Superior temporal gyrus (tissue), 1 donor: Measurements from ENCODE around the gene XPOT.
A peak's percentile ranks its signal among the peaks of the same experiment; 100 is the strongest.
"Not testable (repeated sequence)": the region's sequence is repeated elsewhere in the genome, so short reads cannot be mapped to it uniquely, and the experiment has no call there.

Experiments used
- DNase-seq: peaks from one replicate; pipeline ENCODE4 v3.0.0-alpha.2; 2016; ENCODE audit errors: extremely low spot score

Gene XPOT

GRCh38 chr12:64403707-64404469 lies at the start of gene XPOT:
Gene XPOT (plus strand): TSS chr12:64404392. CDS start chr12:64410036, 5,644 bp downstream.
- DNase-seq: peak; percentile 93

- not testable (repeated sequence) for DNase-seq
Measured at GRCh38 chr12:64356209-64356608, 48.0 kb upstream of the XPOT start.

GRCh38 chr12:64361173-64361572 lies 43.0 kb upstream of the XPOT start:
- DNase-seq: not testable (repeated sequence)

GRCh38 chr12:64362721-64363305 lies 41.4 kb upstream of the XPOT start:
- DNase-seq: no peak

GRCh38 chr12:64383675-64384074 lies 20.5 kb upstream of the XPOT start:
- DNase-seq: no peak

- no peak for DNase-seq
Measured at GRCh38 chr12:64385019-64385418, 19.2 kb upstream of the XPOT start.

- DNase-seq: no peak
Measured at GRCh38 chr12:64385468-64385867, 18.7 kb upstream of the XPOT start.

GRCh38 chr12:64387197-64387816 lies 16.9 kb upstream of the XPOT start:
- no peak for DNase-seq

- no peak for DNase-seq
Measured at GRCh38 chr12:64389154-64389553, 15.0 kb upstream of the XPOT start.

GRCh38 chr12:64390275-64390851 lies 13.8 kb upstream of the XPOT start, which contains the start of gene C12orf56:
Gene C12orf56 (minus strand): TSS chr12:64390758. CDS start chr12:64390565, 193 bp downstream.
- no peak for DNase-seq

GRCh38 chr12:64392221-64392620 lies 12.0 kb upstream of the XPOT start:
- DNase-seq: peak; percentile 51

- no peak for DNase-seq
Measured at GRCh38 chr12:64395739-64396138, 8.5 kb upstream of the XPOT start.

- DNase-seq: peak; percentile 65
Measured at GRCh38 chr12:64400041-64400440, 4.2 kb upstream of the XPOT start.

GRCh38 chr12:64402181-64402580 lies 2.0 kb upstream of the XPOT start:
- no peak for DNase-seq

GRCh38 chr12:64404470-64405256 lies 471 bp downstream of the XPOT start:
- peak; percentile 31 for DNase-seq

- no peak for DNase-seq
Measured at GRCh38 chr12:64407342-64408223, 3.4 kb downstream of the XPOT start.

- no peak for DNase-seq
Measured at GRCh38 chr12:64411427-64411826, 7.2 kb downstream of the XPOT start.

GRCh38 chr12:64412459-64412858 lies 8.3 kb downstream of the XPOT start:
- DNase-seq: no peak

- DNase-seq: no peak
Measured at GRCh38 chr12:64413884-64414283, 9.7 kb downstream of the XPOT start.

- no peak for DNase-seq
Measured at GRCh38 chr12:64418209-64418608, 14.0 kb downstream of the XPOT start.

GRCh38 chr12:64419696-64420095 lies 15.5 kb downstream of the XPOT start:
- DNase-seq: no peak
